H1 (cell line): Measurements from ENCODE around the gene PBX1. TPM values are rescaled to one million over a fixed set of nuclear protein-coding genes. Genes with fewer than 3 reads are reported as not detected.

Source experiments
- CTCF ChIA-PET: fragments of 300-600 bp; sonication (Branson Sonifier 250); formaldehyde crosslinking; loops from one replicate; lab custom pipeline; 2021; ENCODE audit not compliant: partially characterized antibody; lab: Charles Lee
- POLR2A ChIA-PET: fragments of 300-600 bp; sonication (Branson Sonifier 250); formaldehyde crosslinking; loops from one replicate; lab custom pipeline; 2021; ENCODE audit warnings: inconsistent platforms; ENCODE audit not compliant: partially characterized antibody; lab: Charles Lee
- DNase-seq, 2 experiments: peaks; one replicate each; pipeline versions ENCODE4 v3.0.0 to v3.0.0-alpha.2; 2010 to 2022; ENCODE audit warnings: low spot score in 2 of 2, low read depth in 1 of 2, mixed read lengths in 1 of 2
- FAIRE-seq: peaks from 2 replicates; lab custom pipeline; 2011; peaks lifted over from hg19 to GRCh38; lab: Jason Lieb, UNC
- H2AFZ ChIP-seq: 2 replicates; pipeline ENCODE4 v1.8.1; 2012; ENCODE audit warnings: low read length, inconsistent platforms
- H2AK5ac ChIP-seq: 2 replicates; pipeline ENCODE4 v1.6.1; 2013; ENCODE audit warnings: low read depth, low read length
- H2BK120ac ChIP-seq: replicated peaks from 2 replicates; pipeline ENCODE3; 2013; ENCODE audit warnings: low read depth, low read length, inconsistent platforms
- H2BK12ac ChIP-seq: 2 replicates; pipeline ENCODE4 v1.6.1; 2013; ENCODE audit warnings: low read depth, low read length
- H2BK15ac ChIP-seq: 2 replicates; pipeline ENCODE4 v1.6.1; 2013; ENCODE audit warnings: low read length
- H2BK20ac ChIP-seq: 2 replicates; pipeline ENCODE4 v1.6.1; 2013; ENCODE audit warnings: low read length
- H2BK5ac ChIP-seq: 2 replicates; pipeline ENCODE4 v1.6.1; 2013; ENCODE audit warnings: low read depth, low read length
- H3K14ac ChIP-seq: 2 replicates; pipeline ENCODE4 v1.6.1; 2013; ENCODE audit warnings: inconsistent platforms; ENCODE audit not compliant: insufficient read length
- H3K18ac ChIP-seq: 2 replicates; pipeline ENCODE4 v1.6.1; 2013; ENCODE audit warnings: low read length; ENCODE audit errors: extremely low read depth
- H3K23ac ChIP-seq: 2 replicates; pipeline ENCODE4 v1.6.1; 2013; ENCODE audit warnings: inconsistent platforms; ENCODE audit not compliant: insufficient read length
- H3K23me2 ChIP-seq: 2 replicates; pipeline ENCODE4 v1.6.1; 2013; ENCODE audit warnings: low read depth, low read length
- H3K27ac ChIP-seq: 2 replicates; pipeline ENCODE4 v1.6.1; 2011; ENCODE audit warnings: low read depth, low read length, inconsistent platforms
- H3K27me3 ChIP-seq, 4 experiments: replicated peaks in 1 of 4; 1 replicate in 1 of 4; 2 replicates in 3 of 4; pipeline versions ENCODE4 v1.6.1 to v1.8.1; 2011 to 2013; ENCODE audit warnings: low read length in 3 of 4, mild to moderate bottlenecking in 3 of 4, inconsistent platforms in 2 of 4, mixed read lengths in 2 of 4, moderate library complexity in 1 of 4; ENCODE audit not compliant: control insufficient read depth in 3 of 4, insufficient read depth in 3 of 4; ENCODE audit errors: extremely low read depth in 1 of 4
- H3K36me3 ChIP-seq, 4 experiments: 2 replicates each; pipeline versions ENCODE4 v1.6.1 to v1.8.1; 2011 to 2013; ENCODE audit warnings: mild to moderate bottlenecking in 4 of 4, low read length in 3 of 4, moderate library complexity in 2 of 4, control low read depth in 1 of 4, inconsistent platforms in 1 of 4; ENCODE audit not compliant: insufficient read depth in 4 of 4, control insufficient read depth in 2 of 4
- H3K4ac ChIP-seq: replicated peaks from 2 replicates; pipeline ENCODE3; 2013; ENCODE audit warnings: low read length, low read depth, mixed read lengths, inconsistent platforms; ENCODE audit not compliant: insufficient read length
- H3K4me1 ChIP-seq, 4 experiments: replicated peaks in 1 of 4; 1 replicate in 1 of 4; 2 replicates in 3 of 4; pipeline versions ENCODE4 v1.6.1 to v1.8.1; 2011 to 2013; ENCODE audit warnings: low read length in 3 of 4, inconsistent platforms in 2 of 4, mixed read lengths in 1 of 4; ENCODE audit not compliant: insufficient read depth in 4 of 4, control insufficient read depth in 3 of 4
- H3K4me2 ChIP-seq, 2 experiments: 2 replicates each; pipeline versions ENCODE4 v1.6.1 to v1.8.1; 2011 to 2013; ENCODE audit warnings: low read depth in 2 of 2, low read length in 2 of 2, control low read depth in 1 of 2, inconsistent platforms in 1 of 2, mild to moderate bottlenecking in 1 of 2; ENCODE audit not compliant: insufficient read depth in 1 of 2
- H3K4me3 ChIP-seq, 4 experiments: fragments of 200-600, 300-600 bp in 1 of 4; sonication (generic), shearing (Covaris generic), sonication (Bioruptor Twin) in 1 of 4; 2 replicates each; pipeline versions ENCODE4 v1.5.1 to v1.8.1; 2011 to 2016; ENCODE audit warnings: low read length in 4 of 4, low read depth in 3 of 4, control low read depth in 2 of 4, inconsistent platforms in 2 of 4, mild to moderate bottlenecking in 2 of 4, mixed read lengths in 1 of 4, moderate library complexity in 1 of 4; ENCODE audit not compliant: insufficient read depth in 2 of 4; ENCODE audit errors: extremely low read depth in 1 of 4
- H3K56ac ChIP-seq: replicated peaks from 2 replicates; pipeline ENCODE3; 2013; ENCODE audit warnings: low read depth, mild to moderate bottlenecking, mixed read lengths, low read length, inconsistent platforms; ENCODE audit not compliant: insufficient read length
- H3K79me1 ChIP-seq: 2 replicates; pipeline ENCODE4 v1.6.1; 2013; ENCODE audit warnings: low read depth, low read length, control low read depth
- H3K79me2 ChIP-seq, 2 experiments: 2 replicates each; pipeline versions ENCODE4 v1.6.1 to v1.8.1; 2012 to 2013; ENCODE audit warnings: low read length in 2 of 2, mild to moderate bottlenecking in 2 of 2, inconsistent platforms in 1 of 2; ENCODE audit not compliant: insufficient read depth in 2 of 2, control insufficient read depth in 1 of 2
- H3K9ac ChIP-seq, 4 experiments: replicated peaks in 1 of 4; 1 replicate in 1 of 4; 2 replicates in 3 of 4; pipeline versions ENCODE4 v1.6.1 to v1.8.1; 2011 to 2013; ENCODE audit warnings: low read depth in 3 of 4, low read length in 3 of 4, control low read depth in 2 of 4, mild to moderate bottlenecking in 2 of 4, moderate library complexity in 2 of 4, inconsistent platforms in 1 of 4; ENCODE audit errors: extremely low read depth in 1 of 4
- H3K9me3 ChIP-seq, 2 experiments: 2 replicates each; pipeline versions ENCODE4 v1.6.1 to v1.8.1; 2012 to 2013; ENCODE audit warnings: mild to moderate bottlenecking in 2 of 2, moderate library complexity in 2 of 2, control low read depth in 1 of 2, inconsistent platforms in 1 of 2, low read depth in 1 of 2, low read length in 1 of 2, mixed read lengths in 1 of 2; ENCODE audit not compliant: insufficient read depth in 2 of 2
- H4K20me1 ChIP-seq, 2 experiments: replicated peaks in 1 of 2; 2 replicates each; pipeline versions ENCODE3 to v1.8.1; 2011 to 2013; ENCODE audit warnings: inconsistent platforms in 2 of 2, low read length in 2 of 2, mild to moderate bottlenecking in 1 of 2; ENCODE audit not compliant: insufficient read depth in 2 of 2, control insufficient read depth in 1 of 2
- H4K5ac ChIP-seq: 2 replicates; pipeline ENCODE4 v1.6.1; 2013; ENCODE audit warnings: low read length, low read depth, mixed read lengths, inconsistent platforms; ENCODE audit not compliant: insufficient read length
- H4K8ac ChIP-seq: 2 replicates; pipeline ENCODE4 v1.8.0; 2013; ENCODE audit warnings: mild to moderate bottlenecking, moderate library complexity, low read length, inconsistent platforms; ENCODE audit not compliant: insufficient read depth; ENCODE audit errors: extremely low read depth
- H4K91ac ChIP-seq: replicated peaks from 2 replicates; pipeline ENCODE3; 2013; ENCODE audit warnings: low read length, mixed read lengths, inconsistent platforms; ENCODE audit not compliant: insufficient read length
- CHD1 ChIP-seq: IDR thresholded peaks from 2 replicates; pipeline ENCODE4 v1.6.1; 2012; ENCODE audit warnings: low read depth, low read length, improper control_type of control experiment
- WGBS, 2 experiments: shearing (Covaris generic) in 1 of 2; methylation state at CpG; one replicate each; pipeline versions ENCODE4 v1.1.6 to v1.1.7; 2013 to 2015; ENCODE audit warnings: low lambda C conversion rate in 2 of 2, mixed read lengths in 2 of 2, inconsistent platforms in 1 of 2, low coverage in 1 of 2, missing lambda C conversion rate in 1 of 2; ENCODE audit not compliant: insufficient replicate concordance in 2 of 2, insufficient coverage in 1 of 2, insufficient read length in 1 of 2; ENCODE audit errors: extremely low coverage in 1 of 2, missing lambda C conversion rate in 1 of 2; 5-methylcytosine and 5-hydroxymethylcytosine counted together
- polyA plus RNA-seq, 7 experiments: library from polyadenylated mRNA; depleted of rRNA in 3 of 7; stranded (reverse) in 5 of 7; unstranded in 2 of 7; fragments of >200 nt in 5 of 7; fragments of 200-250 nt in 2 of 7; gene quantifications; 1 replicate in 5 of 7; 2 replicates in 1 of 7; 4 replicates in 1 of 7; pipeline versions ENCODE4 v1.2.1 to v1.2.3, GENCODE V29; 2011 to 2013; ENCODE audit warnings: missing spikeins in 2 of 7, mixed read lengths in 2 of 7
- total RNA-seq: library from RNA; stranded (reverse); fragmentation: NEBNext Ultra II Directional; extraction: Animal tissue kit (Norgen Biotek cat#: 25700); gene quantifications from 2 replicates; pipeline ENCODE4 v1.2.1, GENCODE V29; 2021

PBX1 gene
- total and polyA plus RNA-seq, 2 of the 8 experiments (the other 6 are each of a cell fraction or from before 2014, with no cell fraction given), result 87.4 to 124 TPM

DNA sequence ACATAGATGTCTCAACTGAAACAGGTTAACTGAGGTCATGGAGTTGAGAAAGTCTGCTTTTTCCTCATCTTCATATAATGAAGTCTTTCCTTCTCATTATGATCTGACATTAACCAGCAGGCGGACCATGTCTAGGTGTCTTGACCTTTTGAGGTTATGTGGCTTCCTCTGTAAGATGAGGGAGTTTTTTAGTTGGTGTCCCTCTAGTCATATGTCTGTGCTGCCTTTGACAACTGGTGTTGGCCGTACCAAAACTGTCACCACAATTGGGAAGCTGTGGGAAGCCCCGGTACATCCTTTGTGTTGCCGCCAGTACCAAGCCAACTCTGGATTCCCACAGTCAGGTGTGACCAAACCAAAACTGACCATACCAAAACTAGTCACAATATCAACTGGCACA is 105.1 kb downstream of the PBX1 start:
- H3K4me3 ChIP-seq, result no peak overlapping the region

More for the DNA sequence above, 105.1 kb downstream of the PBX1 start:
- H3K9ac ChIP-seq, result no peak overlapping the region
- no peak overlapping the region for H3K4ac ChIP-seq
- H3K4me2 ChIP-seq, result no peak overlapping the region
- no peak overlapping the region for H3K27ac ChIP-seq
- H3K27me3 ChIP-seq, result no peaks in the 10 kb centered on the region
- no peak overlapping the region for H2BK120ac ChIP-seq
- peaks cover 6 to 17% (median 11%) of the 10 kb centered on the region in 4 experiments; a peak in 6 of 7 replicates for H3K4me1 ChIP-seq
- no peak for DNase-seq
- H4K5ac ChIP-seq, result no peak overlapping the region
- no peak overlapping the region for H3K18ac ChIP-seq
- no peak overlapping the region for H2BK12ac ChIP-seq
- no peak overlapping the region for H4K91ac ChIP-seq
- H3K9me3 ChIP-seq, result no peaks in the 10 kb centered on the region
- no peaks in the 10 kb centered on the region for H3K36me3 ChIP-seq
- peaks cover 18 to 23% of the 10 kb centered on the region in 2 experiments for H4K20me1 ChIP-seq
- FAIRE-seq, result no peak
- no peak overlapping the region for H3K56ac ChIP-seq
- WGBS, 2 experiments, result 89% methylated on average over 4 of the region's 4 CpGs; no CpG with 5 or more reads in 1 of the 2 experiments
- H2BK15ac ChIP-seq, result no peak overlapping the region
- no peak overlapping the region for H2BK5ac ChIP-seq
- H2AFZ ChIP-seq, result no peak overlapping the region
- H2BK20ac ChIP-seq, result no peak overlapping the region
- TF ChIP-seq CHD1, result no peak
- no peak overlapping the region for H3K14ac ChIP-seq
- CTCF ChIA-PET, result interaction anchor here (0.9 to 1.4 kb wide), 2 partner anchors 39 to 124 kb away, joined by 3 to 5 read pairs; no protein-coding TSS in a partner anchor
- H3K23me2 ChIP-seq, result no peaks in the 10 kb centered on the region
- POLR2A ChIA-PET, result interaction anchor here (0.8 kb wide), 1 partner anchor 12 kb away, joined by 3 read pairs; no protein-coding TSS in a partner anchor
- H3K79me1 ChIP-seq, result peaks cover 27% of the 10 kb centered on the region
- H3K23ac ChIP-seq, result no peak overlapping the region
- H2AK5ac ChIP-seq, result no peak overlapping the region
- H3K79me2 ChIP-seq, result peaks cover 21 to 97% of the 10 kb centered on the region in 2 experiments
- no peak overlapping the region for H4K8ac ChIP-seq
